ENCODE results near the gene HSF4.
"Not testable (repeated sequence)": the region's sequence is repeated elsewhere in the genome, so short reads cannot be mapped to it uniquely, and the experiment has no call there.

HSF4 gene

DNA sequence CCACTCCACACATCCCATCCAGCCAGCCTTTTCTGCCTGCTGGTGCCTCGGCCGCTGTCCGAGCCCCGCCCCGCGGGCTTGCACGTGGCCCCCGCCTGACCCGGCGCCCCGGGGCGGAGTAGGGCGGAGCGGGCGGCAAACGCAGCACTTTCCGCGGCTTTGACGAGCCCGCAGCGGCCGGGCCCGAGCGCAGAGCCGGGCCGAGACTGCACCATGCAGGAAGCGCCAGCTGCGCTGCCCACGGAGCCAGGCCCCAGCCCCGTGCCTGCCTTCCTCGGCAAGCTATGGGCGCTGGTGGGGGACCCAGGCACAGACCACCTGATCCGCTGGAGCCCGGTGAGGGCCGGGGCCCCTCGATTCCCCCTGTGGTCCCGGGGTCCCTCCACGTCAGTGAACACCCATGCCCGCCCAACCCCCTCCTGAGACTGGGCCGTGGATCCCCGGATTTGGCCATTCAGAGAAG lies at the start of gene HSF4:
TSS of gene HSF4 (plus strand) at position 147 of the 463 bp plus-strand sequence. CDS start at position 214, 67 bp downstream.
- in situ Hi-C loops (cut with MboI; ENCODE audit: low sequenced_read_pairs) = loop anchor here (25.0 kb wide), 1 partner anchor 202 kb away; the partner anchor contains the start of gene CES3

DNA sequence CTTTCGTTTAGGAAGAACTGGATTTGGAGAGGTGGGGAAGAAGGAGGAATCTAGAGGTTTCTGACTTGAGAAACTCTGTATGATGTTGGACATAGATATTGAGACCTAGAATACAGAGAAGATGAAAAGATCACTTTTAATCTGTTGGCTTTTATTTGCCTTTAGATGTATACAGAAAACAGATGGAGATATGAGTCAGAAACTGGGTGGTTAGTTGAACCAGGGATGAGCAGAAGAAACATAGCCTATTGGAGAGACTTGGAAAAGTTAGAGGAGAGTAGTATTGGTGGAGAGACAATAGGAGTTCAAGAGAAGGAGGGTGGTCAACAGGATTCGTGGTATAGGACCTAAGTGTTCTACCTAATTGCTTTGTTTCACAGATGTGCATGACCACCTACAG lies 49.8 kb upstream of the HSF4 start:
- in situ Hi-C loops (cut with MboI; ENCODE audit: low sequenced_read_pairs) = no loop called here

DNA sequence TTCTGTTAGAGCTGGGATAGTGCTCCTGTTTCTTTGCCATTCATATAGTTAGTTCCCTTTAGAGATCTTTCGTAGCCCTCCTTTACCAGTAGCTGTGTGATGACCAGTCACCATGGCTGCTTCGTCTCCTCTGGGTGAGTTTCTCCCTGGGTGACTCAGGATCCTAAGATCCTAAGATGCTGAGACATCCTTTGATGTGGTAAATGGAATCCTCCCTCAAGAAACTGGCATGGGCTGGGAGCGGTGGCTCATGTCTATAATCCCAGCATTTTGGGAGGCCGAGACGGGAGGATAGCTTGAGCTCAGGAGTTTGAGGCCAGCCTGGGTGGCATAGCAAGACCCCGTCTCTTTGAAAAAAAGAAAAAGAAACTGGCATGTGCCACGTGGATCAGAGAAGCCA lies 48.9 kb upstream of the HSF4 start:
- in situ Hi-C loops (cut with MboI; ENCODE audit: low sequenced_read_pairs) = no loop called here

- in situ Hi-C loops (cut with MboI; ENCODE audit: low sequenced_read_pairs) = no loop called here
Measured at GRCh38 chr16:67116388-67117311, 47.9 kb upstream of the HSF4 start.

DNA sequence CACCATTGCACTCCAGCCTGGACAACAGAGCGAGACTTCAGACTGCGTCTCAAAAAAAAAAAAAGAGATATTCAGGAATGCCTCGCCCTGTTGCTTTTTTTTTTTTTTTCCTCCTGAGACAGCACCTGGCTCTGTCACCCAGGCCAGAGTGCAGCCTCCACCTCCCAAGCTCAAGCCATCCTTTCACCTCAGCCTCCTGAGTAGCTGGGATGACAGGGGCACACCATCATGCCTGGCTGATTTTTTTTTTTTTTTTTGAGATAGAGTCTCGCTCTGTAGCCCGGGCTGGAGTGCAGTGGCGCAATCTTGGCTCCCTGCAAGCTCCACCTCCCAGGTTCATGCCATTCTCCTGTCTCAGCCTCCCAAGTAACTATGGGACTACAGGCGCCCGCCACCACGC lies 46.8 kb upstream of the HSF4 start:
- in situ Hi-C loops (cut with MboI; ENCODE audit: low sequenced_read_pairs) = no loop called here

GRCh38 chr16:67120025-67120424 lies 44.5 kb upstream of the HSF4 start:
- in situ Hi-C loops (cut with MboI; ENCODE audit: low sequenced_read_pairs) = no loop called here

GRCh38 chr16:67122799-67123198 lies 41.7 kb upstream of the HSF4 start:
- in situ Hi-C loops (cut with MboI; ENCODE audit: low sequenced_read_pairs) = not testable (repeated sequence)

DNA sequence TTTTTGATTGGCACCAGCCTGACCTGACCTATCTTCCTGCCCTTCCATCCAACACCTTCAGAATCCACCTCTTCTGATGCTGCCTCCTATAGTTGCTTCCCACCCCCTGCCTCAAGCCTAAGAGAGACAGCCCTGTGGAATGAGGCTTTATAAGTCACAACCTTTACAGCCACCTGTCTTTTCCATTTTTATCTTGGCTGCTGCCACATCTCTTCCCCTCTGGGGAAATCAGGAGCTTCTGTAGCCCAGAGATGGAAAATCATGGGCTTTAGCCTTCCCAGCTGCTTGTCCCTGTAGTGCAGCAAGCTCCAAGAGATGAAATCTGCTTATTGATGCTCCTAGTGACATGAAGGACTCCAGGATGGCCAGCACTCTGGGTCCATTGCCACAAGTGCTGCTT lies 36.1 kb upstream of the HSF4 start:
- in situ Hi-C loops (cut with MboI; ENCODE audit: low sequenced_read_pairs) = no loop called here

DNA sequence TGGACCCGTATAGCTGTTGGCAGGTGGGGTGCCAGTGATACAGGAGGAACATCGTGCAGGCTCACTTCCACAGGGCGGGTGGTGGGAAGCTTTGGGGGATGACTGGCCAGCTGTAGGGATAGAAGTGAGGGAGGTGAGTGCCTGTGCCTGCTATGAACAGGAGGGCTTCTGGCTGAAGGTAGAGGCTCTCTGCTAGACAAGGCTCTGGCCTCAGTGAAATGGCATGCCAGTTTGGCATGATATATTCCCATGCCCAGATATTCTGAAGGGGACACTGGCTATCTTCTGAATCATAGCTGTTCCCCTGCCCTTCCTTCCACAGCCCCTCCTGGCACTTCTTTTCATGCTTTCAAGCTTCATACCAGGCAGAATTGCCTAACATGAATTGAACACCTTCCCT lies 35.7 kb upstream of the HSF4 start:
- in situ Hi-C loops (cut with MboI; ENCODE audit: low sequenced_read_pairs) = no loop called here

DNA sequence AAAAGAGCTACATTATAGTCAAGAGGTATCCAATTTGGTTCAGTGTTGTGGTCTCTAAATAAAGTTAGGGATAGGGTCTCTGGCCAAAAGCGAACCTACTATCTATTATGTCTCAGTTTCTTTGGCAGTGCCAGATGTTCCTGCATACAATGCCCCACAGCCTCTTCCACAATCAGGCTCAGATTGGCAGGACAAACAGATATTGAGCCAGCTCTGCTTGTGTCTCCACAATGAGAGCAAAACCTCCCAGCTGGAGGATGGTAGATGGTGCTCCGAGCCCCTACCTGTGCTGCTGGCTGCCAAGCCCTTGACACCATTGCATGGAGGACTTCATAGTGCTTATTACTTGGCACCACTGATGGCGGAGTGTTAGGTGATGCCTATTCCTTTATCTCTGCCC lies 35.1 kb upstream of the HSF4 start:
- in situ Hi-C loops (cut with MboI; ENCODE audit: low sequenced_read_pairs) = no loop called here

DNA sequence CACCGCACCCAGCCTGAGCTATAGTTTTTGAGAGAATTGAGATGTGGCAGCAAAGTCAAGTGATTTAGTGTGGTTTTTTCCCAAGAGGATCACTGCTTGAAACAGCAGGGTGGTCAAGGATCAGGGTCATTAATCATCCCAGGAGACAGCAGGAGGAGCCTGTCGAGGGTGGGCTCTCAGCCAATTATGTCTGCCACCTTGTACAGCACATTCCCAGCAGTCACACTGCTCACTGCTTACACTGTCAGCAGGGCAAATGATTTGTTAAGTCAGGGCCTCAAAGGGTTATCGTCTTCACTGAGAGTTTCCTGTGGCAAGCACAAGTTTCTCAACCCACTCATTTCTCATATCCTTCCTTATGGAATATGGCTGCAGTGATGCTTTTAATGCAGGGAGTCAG lies 26.9 kb upstream of the HSF4 start:
- in situ Hi-C loops (cut with MboI; ENCODE audit: low sequenced_read_pairs) = no loop called here

GRCh38 chr16:67141391-67141790 lies 23.2 kb upstream of the HSF4 start:
- in situ Hi-C loops (cut with MboI; ENCODE audit: low sequenced_read_pairs) = no loop called here

DNA sequence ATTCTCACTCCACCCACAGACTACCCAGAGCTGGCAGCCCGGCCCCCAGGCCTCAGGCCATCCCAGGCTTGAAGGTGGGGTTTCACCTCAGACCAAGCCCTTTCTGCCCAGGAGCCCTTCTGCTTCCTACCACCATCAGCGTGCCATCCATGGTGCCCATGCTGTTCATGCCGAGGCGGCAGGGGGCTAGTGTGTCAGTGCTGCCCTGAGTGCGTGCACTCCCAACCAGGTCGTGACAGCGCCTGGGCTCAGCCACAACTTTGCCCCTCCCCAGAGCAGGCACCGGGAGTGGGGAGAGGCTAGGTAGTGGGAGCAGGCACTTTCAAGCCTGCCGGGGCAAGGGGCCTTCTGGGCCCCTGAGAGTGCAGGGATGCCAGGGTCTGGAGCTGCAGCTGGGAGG lies 22.2 kb upstream of the HSF4 start:
- in situ Hi-C loops (cut with MboI; ENCODE audit: low sequenced_read_pairs) = no loop called here

GRCh38 chr16:67144943-67145342 lies 19.6 kb upstream of the HSF4 start:
- in situ Hi-C loops (cut with MboI; ENCODE audit: low sequenced_read_pairs) = no loop called here

DNA sequence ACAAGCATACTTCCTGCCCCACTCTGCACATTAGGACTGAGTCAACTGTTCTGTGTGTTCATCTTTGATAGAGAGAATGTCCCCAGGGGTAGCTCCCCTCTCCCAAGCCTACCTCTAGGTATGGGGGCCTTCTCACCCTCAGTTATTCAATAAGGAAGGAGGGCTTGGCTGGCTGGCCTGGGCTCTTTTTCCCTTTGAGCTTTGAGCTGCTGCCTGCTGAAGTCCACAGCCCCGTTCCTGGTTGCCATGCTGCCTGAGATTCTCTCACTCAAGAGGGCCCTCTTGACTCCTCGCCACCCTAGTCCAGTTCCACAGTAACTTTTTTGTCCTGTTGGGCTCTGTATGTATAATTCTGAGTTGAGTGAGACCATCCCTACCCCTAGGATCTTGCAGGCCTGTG lies 18.8 kb upstream of the HSF4 start:
- in situ Hi-C loops (cut with MboI; ENCODE audit: low sequenced_read_pairs) = no loop called here

DNA sequence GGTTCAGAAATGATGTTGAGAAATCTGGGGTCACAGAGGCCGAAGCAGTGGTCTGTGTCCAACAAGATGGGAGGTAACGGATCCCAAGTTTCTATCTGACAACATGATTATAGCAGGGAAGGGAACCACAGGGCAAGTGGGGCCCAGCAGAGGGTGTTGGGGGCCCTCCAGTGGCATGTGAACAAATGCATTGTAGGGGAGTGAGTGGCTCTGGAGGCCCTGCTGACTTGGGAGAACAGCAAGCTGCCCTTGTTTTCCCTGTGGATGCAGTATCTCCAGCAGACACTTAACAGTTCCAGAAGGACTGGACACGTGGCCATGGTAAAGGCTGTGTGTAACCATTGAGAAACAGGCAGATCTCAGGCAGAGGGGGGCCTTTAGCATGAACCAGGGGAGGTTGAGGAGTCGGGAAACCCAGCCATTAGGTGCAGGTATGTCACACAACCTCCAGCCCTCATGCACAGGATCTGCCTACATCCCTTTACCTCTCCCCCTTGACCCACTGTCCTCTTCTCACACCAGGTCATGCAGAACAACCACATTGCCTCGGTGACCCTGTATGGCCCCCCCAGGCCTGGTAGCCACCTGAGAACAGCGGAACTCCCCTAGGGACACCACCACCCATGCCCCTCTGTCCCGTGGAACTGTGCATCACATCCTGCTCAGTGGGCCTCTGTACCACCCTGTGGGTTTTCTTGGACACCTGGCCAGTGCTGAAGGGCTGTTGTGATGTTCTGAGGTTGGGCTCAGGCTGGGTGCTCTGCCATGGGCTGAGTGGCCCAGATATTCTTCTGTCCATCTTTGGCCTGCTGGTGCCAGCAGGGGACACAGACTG lies 17.8 kb upstream of the HSF4 start:
- in situ Hi-C loops (cut with MboI; ENCODE audit: low sequenced_read_pairs) = no loop called here

DNA sequence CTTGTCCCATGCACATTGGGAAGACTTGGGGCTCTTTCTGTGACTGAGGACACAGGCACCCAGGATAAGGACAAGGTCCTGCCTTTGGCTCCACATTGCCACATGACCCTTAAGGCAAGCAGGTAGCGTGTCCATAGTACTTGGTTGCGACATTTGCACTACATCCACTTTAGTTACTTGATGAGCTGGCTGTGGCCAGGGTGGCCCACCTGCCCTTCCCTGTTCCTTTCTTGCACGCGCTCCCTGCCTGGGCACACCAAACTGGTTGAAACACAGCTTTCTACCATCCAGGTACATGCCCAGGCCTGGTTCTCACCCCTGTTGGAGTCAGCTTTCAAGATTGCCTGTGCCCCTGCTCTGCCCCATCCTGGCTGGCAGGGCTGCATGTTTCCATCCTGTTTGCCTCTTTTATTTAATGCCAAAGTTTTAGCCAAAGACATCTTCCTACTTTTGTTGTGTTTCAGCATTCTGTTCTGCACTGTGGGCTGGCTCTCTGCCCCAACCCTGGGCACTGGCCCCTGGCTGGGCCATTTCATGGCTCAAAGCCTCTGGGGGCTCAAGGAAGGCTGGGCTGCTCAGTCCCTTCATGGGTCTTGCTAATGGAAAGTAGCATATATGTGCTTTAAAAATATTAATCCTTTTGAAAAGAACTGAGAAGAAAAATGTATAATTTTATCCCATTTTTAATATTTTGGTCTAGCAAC lies 17.0 kb upstream of the HSF4 start:
- in situ Hi-C loops (cut with MboI; ENCODE audit: low sequenced_read_pairs) = no loop called here

DNA sequence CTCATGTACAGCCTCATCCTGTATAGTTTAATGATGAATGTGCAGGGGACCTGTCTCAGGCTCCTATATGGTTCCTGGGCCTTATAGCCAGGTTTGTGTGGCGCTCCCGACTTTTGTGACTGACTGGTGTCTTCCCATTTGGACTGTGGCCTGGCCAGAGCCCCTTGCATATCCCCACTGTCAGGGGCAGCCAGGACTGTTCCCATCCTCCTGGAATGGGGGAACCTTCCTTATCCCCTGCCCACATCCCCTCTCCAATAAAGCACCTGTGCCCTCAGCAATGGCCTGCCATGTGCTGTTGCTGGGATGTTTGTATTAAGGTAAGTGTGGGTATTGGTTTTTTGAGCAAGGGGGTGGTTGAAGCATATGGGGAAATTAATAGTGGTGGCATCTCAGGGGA lies 16.3 kb upstream of the HSF4 start:
- in situ Hi-C loops (cut with MboI; ENCODE audit: low sequenced_read_pairs) = no loop called here

DNA sequence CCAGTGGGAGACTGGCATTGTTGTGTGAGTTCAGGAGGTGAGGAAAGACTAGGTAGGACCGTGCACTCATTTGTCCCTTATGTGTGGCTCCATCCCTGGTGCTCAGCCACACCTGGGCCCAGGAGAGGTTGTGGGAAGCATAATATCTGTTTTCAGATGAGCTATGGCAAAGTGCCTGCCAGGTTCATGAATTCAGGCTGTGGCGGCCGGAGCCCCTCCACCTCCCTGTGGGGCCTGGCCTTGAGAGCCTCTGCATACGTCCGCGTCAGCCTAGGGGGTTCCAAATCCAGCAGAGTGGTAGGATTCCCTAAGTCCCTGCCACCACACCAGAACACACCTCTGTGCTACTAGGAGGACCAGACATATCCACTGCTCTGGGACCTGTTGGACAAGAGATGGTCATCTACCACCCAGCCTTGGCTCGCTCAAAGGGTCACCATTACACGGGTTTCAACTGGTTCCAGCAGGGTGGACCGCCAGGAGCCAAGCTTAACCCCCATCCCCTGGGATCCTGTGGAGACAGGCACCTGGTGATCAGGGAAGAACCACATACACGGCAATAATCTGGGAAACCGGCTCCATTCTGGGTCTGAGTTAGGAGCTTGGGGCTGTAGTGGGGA lies 15.8 kb upstream of the HSF4 start:
- in situ Hi-C loops (cut with MboI; ENCODE audit: low sequenced_read_pairs) = no loop called here

DNA sequence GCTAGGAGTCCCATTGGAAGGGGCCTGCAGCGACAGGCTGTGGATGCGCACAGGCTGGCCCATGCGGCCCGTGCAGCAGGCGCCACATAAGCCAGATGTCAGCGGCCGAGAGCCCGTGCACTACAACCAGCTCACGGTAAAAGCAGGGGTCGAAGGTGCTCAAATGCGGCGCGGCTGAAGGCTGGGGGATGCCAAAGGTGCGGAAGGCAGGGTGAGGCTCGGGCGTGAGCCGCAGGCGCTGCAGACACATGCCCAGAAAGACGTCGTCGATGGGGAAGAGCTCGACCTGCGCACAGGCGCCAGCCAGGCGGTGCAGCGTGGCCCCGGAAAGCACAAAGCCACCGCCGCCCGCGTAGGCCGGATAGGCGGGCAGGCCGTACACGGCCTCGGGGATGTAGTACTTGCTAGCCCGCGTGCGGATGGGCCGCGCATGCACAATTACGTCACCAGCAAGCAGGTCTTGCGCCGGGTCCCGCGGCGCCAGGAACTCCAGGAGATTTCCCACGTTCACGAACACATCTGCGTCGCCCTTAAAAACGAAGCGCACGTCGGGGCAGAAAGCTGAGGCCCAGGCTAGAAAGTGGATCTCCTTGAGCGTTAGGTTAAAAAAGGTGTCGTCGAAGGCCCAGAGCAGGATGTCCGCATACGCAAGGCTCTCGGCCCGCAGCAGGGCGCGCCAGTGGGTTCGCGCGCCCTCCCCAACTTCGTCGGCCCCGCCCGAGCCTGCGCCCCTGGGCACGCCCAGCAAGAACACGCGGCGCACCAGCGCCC lies 15.1 kb upstream of the HSF4 start:
- in situ Hi-C loops (cut with MboI; ENCODE audit: low sequenced_read_pairs) = loop anchor here (10.0 to 25.0 kb wide), 2 partner anchors 135 to 187 kb away; partner anchors contain the start of gene CES3
